HUES64 (cell line): ENCODE data around the gene ATP6V0A4.

Experiments
- H3K27ac ChIP-seq: 2 replicates; pipeline ENCODE4 v1.7.0; 2013; ENCODE audit warnings: low read depth, low read length, inconsistent platforms
- H3K27me3 ChIP-seq: 2 replicates; pipeline ENCODE4 v1.6.1; 2013; ENCODE audit warnings: mild to moderate bottlenecking, low read length; ENCODE audit not compliant: insufficient read depth
- H3K36me3 ChIP-seq: 2 replicates; pipeline ENCODE4 v1.6.1; 2013; ENCODE audit warnings: mild to moderate bottlenecking, low read length; ENCODE audit not compliant: insufficient read depth
- H3K4me1 ChIP-seq: 2 replicates; pipeline ENCODE4 v1.6.1; 2013; ENCODE audit warnings: mild to moderate bottlenecking, low read length, moderate library complexity; ENCODE audit not compliant: insufficient read depth
- H3K4me3 ChIP-seq: 2 replicates; pipeline ENCODE4 v1.5.1; 2013; ENCODE audit warnings: mild to moderate bottlenecking, low read length, moderate library complexity
- H3K9ac ChIP-seq: 2 replicates; pipeline ENCODE4 v1.6.1; 2013; ENCODE audit warnings: mild to moderate bottlenecking, low read depth, low read length
- H3K9me3 ChIP-seq: 2 replicates; pipeline ENCODE4 v1.6.1; 2013; ENCODE audit warnings: low read depth, low read length; ENCODE audit not compliant: insufficient read depth
- WGBS: fragments of 150-250, 120-280 bp; methylation state at CpG from one replicate; pipeline ENCODE4 v1.1.7; 2013; ENCODE audit warnings: missing lambda C conversion rate; 5-methylcytosine and 5-hydroxymethylcytosine counted together

The ATP6V0A4 gene

DNA sequence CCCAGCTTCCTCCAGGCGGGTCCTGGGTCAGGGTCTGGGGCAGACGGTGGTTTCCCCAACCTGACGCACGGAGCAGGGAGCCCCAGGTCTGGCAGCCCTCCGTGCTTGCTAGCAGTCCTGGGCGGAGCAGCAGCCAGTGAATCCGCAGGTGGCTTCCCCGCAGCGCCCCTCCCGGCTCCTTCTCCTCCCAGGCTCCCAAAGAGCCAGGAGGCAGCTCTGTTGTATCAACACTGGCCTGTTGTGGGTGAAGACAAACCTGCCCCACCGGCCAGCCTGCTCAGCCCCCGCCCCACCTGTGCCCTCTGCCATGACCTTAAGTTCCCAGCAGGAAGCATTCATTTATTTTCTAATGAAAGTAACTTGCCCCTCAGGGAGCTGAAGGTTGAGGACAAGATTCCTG lies 24.2 kb downstream of the ATP6V0A4 start:
- no peak overlapping the region for H3K27ac ChIP-seq

DNA sequence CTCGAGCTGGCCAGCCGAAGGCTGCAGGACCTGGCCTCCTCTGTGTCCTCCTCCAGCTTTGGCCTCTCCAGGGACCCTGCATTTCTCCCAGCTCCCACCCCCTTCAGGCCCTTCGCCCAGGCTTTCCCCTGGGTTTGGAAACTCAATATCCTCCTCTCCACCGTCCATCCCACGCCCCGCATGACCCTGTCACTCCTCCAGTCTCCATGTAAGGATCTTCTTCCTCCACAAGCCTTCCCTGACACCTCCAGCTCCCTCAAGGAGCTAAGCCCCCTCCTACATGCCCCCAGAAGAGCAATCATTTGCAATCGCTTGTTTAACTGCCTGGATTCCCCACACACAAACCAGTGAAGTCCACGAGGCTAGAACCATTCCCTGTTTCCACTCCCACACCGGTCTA lies 24.8 kb downstream of the ATP6V0A4 start:
- WGBS: 89% methylated on average over 9 of the region's 9 CpGs
- no peaks in the 10 kb centered on the region for H3K36me3 ChIP-seq

More for the DNA sequence above, 24.2 kb downstream of the ATP6V0A4 start:
- 11% methylated on average over 12 of the region's 12 CpGs for whole genome bisulfite sequencing
- H3K9me3 ChIP-seq: no peaks in the 10 kb centered on the region
- H3K27me3 ChIP-seq: 0 out of 2 replicates have a peak, but pooled peaks cover 2% of the 10 kb centered on the region
- H3K4me1 ChIP-seq: peaks cover 6% of the 10 kb centered on the region
- H3K9ac ChIP-seq: no peak overlapping the region; the same call in 1 of the 2 replicates
- no peaks in the 10 kb centered on the region for H3K36me3 ChIP-seq
- no peak overlapping the region for H3K4me3 ChIP-seq

DNA sequence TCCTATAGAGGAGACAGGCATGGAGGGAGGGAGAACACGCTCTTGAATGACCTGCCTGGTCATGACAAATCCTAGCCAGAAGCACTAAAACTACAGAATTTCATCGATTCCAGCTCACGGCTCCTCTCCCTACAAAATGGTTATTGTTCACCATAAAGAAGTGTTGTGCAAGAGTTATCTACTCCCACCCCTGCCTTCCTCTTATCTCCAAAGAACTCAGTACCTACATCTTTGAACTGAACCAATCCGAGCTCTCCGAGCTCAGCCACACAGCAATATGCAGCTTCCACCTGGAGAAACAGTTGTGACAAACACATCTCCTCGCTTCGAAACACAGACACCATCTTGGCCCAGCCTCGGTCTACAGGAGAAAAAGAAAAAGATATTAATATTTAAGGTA lies 27.1 kb downstream of the ATP6V0A4 start:
- 0 out of 2 replicates have a peak, but pooled peaks cover 2% of the 10 kb centered on the region for H3K27me3 ChIP-seq
- H3K27ac ChIP-seq: no peak overlapping the region
- 91% methylated on average over 8 of the region's 8 CpGs for whole genome bisulfite sequencing
- no peaks in the 10 kb centered on the region for H3K9me3 ChIP-seq
- no peaks in the 10 kb centered on the region for H3K36me3 ChIP-seq
- peaks cover 6% of the 10 kb centered on the region for H3K4me1 ChIP-seq
- no peak overlapping the region for H3K9ac ChIP-seq
- no peak overlapping the region for H3K4me3 ChIP-seq

More for the DNA sequence above, 24.8 kb downstream of the ATP6V0A4 start:
- Histone ChIP-seq H3K27me3 (0 out of 2 replicates have a peak, but pooled peaks cover 2% of the 10 kb centered on the region), H3K9ac (no peak overlapping the region), H3K4me3 (no peak overlapping the region), H3K4me1 (peaks cover 6% of the 10 kb centered on the region), H3K9me3 (no peaks in the 10 kb centered on the region), H3K27ac (no peak overlapping the region)

DNA sequence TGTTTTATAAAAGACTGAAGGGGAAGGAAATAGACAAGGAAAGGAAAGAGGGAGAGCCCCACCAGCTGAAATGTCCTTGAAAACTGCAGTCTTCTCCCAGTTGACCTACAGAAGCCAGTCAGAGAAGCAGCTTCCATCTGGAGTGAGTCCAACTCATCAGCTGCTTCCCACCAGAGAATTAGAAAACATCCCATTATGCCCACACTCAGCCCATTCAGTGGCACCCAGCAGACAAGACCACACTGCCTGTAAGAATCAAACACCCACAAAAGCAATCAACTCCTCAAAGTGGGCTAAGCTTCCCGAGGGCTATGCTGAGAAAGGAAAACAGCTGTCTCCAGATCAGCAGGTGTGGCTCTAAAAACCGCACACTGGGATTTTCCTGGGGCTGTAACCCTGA lies 29.8 kb downstream of the ATP6V0A4 start:
- no peaks in the 10 kb centered on the region for H3K9me3 ChIP-seq
- WGBS: 92% methylated on average over 2 of the region's 2 CpGs
- H3K27ac ChIP-seq: no peak overlapping the region
- no peaks in the 10 kb centered on the region for H3K36me3 ChIP-seq
- H3K4me3 ChIP-seq: no peak overlapping the region
- H3K9ac ChIP-seq: no peak overlapping the region
- H3K4me1 ChIP-seq: peaks cover under 1% of the 10 kb centered on the region; the same call in 1 of the 2 replicates
- no peaks in the 10 kb centered on the region for H3K27me3 ChIP-seq

DNA sequence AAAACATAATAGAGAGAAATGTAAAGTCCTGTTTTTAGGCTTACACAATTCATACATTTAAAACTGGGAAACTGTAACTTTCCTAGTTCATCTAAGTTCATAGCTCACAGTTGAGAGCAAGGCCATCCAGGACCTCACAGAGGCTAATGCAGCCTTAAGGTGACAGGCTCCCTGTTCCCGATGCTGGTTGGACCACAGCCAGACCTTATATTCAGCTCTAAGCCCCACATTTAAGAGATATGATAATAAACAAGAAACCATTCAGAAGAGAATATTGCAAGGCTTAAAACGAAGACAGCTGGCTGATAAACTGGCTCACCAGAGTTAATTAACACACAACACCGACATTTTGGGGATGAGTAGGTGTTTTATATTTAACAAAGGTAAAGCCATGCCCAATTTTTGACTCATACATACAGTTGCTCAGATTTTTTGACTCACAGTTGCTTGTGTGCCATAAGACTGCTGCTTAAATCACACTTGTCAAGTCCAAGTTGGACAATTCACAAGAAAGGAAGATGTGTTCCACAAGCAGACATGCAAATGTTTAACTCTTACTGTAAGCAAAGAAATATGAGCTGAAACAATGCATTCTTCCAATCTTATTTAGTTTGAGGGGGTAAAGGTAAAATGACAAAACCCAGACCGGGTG lies 41.3 kb downstream of the ATP6V0A4 start:
- 92% methylated on average over 4 of the region's 4 CpGs for WGBS
- no peaks in the 10 kb centered on the region for H3K9me3 ChIP-seq
- H3K4me1 ChIP-seq: peaks cover 28% of the 10 kb centered on the region; the same call in 1 of the 2 replicates
- H3K9ac ChIP-seq: no peak overlapping the region
- H3K27ac ChIP-seq: no peak overlapping the region
- no peaks in the 10 kb centered on the region for H3K36me3 ChIP-seq
- H3K27me3 ChIP-seq: no peaks in the 10 kb centered on the region
- H3K4me3 ChIP-seq: no peak overlapping the region

DNA sequence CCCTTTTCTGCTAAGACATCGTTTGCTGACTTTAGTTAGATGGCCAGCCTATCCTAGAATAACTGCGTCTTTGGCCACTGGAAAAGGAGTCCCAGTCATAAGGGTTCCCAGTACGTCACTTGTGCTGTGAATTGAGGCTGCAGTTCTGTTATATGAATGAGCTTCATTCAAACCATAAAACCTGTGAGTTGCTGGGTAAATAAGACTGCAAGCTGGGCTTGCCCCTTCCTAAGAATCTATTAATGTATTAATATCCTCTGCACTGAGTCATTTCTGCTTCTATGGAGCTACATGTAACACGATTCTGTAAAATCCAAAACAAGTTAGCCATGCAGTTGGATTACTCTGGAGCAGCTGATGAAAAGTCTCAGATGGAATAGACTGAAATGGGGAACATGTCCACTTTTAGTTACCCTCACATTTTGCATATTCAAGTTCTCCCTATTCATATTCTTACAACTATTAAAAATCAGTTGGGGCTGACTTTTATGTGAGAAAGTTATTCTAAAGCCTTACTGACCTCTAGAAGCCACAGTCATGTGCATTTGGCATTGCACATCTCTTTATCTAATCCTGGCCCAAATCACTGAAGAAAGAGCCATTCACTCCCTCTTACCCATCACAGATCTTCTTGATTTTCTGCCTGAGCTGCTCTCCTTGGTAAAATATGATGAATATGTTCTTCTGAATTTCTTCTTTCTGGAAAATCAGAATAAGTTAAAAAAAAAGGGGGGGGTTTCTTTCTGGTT lies 42.0 kb downstream of the ATP6V0A4 start:
- Histone ChIP-seq H3K27ac (no peak overlapping the region), H3K4me1 (peaks cover 28% of the 10 kb centered on the region; the same call in 1 of the 2 replicates), H3K9ac (no peak overlapping the region), H3K36me3 (no peaks in the 10 kb centered on the region), H3K9me3 (no peaks in the 10 kb centered on the region), H3K27me3 (no peaks in the 10 kb centered on the region), H3K4me3 (no peak overlapping the region)
- 59% methylated on average over 4 of the region's 4 CpGs for WGBS

DNA sequence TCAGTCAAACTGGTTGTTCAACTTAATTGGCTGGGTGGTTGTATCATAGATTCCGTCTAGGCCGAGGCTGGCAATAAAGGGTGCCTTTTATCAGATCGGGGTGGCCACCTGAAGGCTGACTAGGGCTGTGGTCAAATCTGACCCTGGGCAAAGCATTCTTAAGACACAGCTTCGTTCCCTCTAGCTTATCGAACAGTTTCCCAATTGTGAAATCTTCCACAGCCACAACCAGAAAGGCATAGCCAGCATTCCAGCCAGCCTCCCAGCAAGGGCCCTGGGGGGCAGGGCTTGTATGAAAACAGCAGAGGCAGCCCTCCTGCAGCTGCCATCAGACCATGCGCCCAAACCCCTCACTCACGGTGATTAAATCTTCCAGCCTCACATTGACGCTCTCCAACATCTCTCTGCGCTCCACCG lies 42.7 kb downstream of the ATP6V0A4 start:
- no peaks in the 10 kb centered on the region for H3K9me3 ChIP-seq
- peak overlapping the region; percentile 19; the same call in 1 of the 2 replicates for H3K9ac ChIP-seq
- no peaks in the 10 kb centered on the region for H3K36me3 ChIP-seq
- H3K4me3 ChIP-seq: no peak overlapping the region
- 61% methylated on average over 10 of the region's 10 CpGs for WGBS
- H3K4me1 ChIP-seq: peaks cover 28% of the 10 kb centered on the region; the same call in 1 of the 2 replicates
- no peaks in the 10 kb centered on the region for H3K27me3 ChIP-seq
- H3K27ac ChIP-seq: no peak overlapping the region

DNA sequence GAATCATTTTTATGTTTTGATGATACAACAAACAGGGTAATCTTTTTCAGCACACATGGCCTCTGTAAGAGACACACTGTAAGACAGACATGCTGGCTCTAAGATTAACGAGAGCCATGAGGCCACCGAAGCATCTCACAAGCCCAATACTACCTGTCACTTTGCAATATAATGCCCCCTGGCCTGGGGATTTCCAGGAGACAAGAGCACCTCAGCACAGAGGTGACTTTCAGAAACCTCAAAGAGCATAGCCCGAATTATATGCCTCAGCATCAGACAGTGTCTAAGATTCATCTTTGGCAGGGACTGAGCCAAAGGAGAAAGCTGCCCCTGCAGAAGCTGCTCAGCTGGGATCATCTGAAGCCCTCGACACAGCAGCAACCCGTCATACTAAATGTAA lies 44.4 kb downstream of the ATP6V0A4 start:
- Histone ChIP-seq H3K27ac (no peak overlapping the region), H3K9me3 (no peaks in the 10 kb centered on the region), H3K9ac (no peak overlapping the region), H3K36me3 (no peaks in the 10 kb centered on the region), H3K27me3 (no peaks in the 10 kb centered on the region), H3K4me3 (no peak overlapping the region), H3K4me1 (peaks cover 28% of the 10 kb centered on the region; the same call in 1 of the 2 replicates)
- WGBS: 86% methylated on average over 5 of the region's 5 CpGs

DNA sequence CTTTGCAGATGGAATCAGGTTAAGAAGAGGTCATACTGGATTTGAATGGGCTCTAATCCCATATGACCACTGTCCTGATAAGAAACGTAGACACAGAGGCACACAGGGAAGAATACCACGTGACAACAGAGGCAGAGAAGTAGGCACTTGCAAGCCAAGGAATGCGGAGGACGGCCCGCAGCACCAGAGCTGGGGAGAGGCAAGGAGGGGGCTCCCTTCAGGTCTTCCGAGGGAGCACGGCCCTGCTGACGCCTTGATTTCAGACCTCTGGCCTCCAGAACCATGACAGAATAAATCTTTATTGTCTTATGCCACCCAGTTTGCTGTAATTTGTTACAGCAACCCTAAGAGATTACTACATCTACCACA lies 44.9 kb downstream of the ATP6V0A4 start:
- Histone ChIP-seq H3K9ac (no peak overlapping the region), H3K27ac (no peak overlapping the region)
- 61% methylated on average over 8 of the region's 8 CpGs for WGBS

DNA sequence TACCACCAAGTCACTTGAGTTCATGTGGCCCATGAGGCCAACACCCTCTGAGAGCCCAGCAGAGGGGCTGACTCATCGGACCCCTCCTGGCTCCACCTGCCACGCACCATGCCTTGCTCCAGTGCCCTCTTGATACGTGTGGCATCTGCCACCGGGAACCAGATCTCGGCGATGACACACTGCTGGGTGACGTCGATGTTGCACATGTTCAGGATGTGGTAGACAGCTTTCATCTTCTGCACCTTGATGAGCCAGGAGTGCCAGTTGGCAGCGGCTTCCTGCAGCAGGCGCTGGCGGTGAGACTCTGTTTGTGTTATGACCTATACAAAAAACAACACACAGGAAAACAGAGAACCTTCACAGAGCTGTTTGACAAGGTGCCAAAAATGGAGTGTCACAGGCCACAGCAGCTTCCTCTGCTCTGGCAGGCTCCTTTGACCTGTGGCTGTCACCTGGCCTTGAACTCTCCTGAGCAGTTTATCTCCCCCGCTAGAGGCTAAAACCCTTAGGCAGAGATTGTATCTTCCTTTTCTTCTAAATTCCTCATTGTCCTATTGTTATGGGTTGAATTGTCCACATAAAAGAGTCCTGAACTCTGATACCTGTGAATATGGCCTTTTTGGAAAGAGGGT lies 45.4 kb downstream of the ATP6V0A4 start:
- Histone ChIP-seq H3K36me3 (no peaks in the 10 kb centered on the region), H3K4me3 (no peak overlapping the region), H3K4me1 (peaks cover 28% of the 10 kb centered on the region; the same call in 1 of the 2 replicates), H3K27me3 (no peaks in the 10 kb centered on the region), H3K9me3 (no peaks in the 10 kb centered on the region), H3K9ac (no peak overlapping the region), H3K27ac (no peak overlapping the region)
- WGBS: 96% methylated on average over 12 of the region's 12 CpGs

More for the DNA sequence above, 44.9 kb downstream of the ATP6V0A4 start:
- Histone ChIP-seq H3K27me3 (no peaks in the 10 kb centered on the region), H3K4me1 (peaks cover 28% of the 10 kb centered on the region; the same call in 1 of the 2 replicates), H3K9me3 (no peaks in the 10 kb centered on the region), H3K36me3 (no peaks in the 10 kb centered on the region), H3K4me3 (no peak overlapping the region)

DNA sequence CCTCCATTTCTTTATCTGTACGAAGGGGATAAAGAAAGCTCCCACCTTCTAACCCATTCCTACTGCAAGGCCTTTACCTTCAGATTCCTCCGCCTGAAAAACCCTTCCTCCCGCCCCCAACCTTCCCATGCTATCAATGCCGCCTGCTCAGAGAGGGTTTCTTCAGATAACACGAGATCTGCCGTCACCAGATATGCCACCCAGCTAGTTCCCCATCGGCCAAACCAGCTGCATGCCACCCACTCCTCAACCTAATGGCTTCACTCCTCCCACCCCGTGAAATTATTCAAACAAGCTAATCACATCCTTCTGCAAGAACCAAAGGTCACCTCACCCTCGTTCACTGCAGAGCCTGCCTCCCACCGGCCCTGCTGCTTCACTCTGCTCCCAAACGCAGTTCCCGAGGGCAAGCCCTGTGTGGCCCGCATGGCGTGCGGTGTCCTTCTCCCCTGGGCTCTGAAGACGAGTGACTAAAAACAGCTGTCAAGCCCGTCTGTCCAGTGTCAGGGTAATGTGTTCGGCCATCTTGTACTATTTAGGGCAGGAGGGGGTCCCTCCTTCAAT lies 47.0 kb downstream of the ATP6V0A4 start:
- H3K4me3 ChIP-seq: no peak overlapping the region
- H3K9me3 ChIP-seq: no peaks in the 10 kb centered on the region
- H3K27ac ChIP-seq: no peak overlapping the region
- 89% methylated on average over 18 of the region's 18 CpGs for WGBS
- no peak overlapping the region for H3K9ac ChIP-seq
- peaks cover 25% of the 10 kb centered on the region; the same call in 1 of the 2 replicates for H3K4me1 ChIP-seq
- H3K27me3 ChIP-seq: no peaks in the 10 kb centered on the region
- H3K36me3 ChIP-seq: no peaks in the 10 kb centered on the region
